ENCODE results near the gene USP53. TPM values are rescaled to one million over a fixed set of nuclear protein-coding genes. Genes with fewer than 3 reads are reported as not detected.

The USP53 gene
- total RNA-seq, 5 donors from 2014 or later (not counting 1 experiment from before 2014, with no cell fraction given): 17.3 to 26.4 (median 21.2) TPM

GRCh38 chr4:119299260-119299671 is 86.8 kb downstream of the USP53 start:
- Mint-ChIP-seq H3K9me3 (no peaks in the 10 kb centered on the region), H3K27me3 (no peaks in the 10 kb centered on the region), H3K4me3 (peak overlapping the region; percentile 93 to 99 (median 98)), H3K36me3 (peaks cover 16% of the 10 kb centered on the region), H3K4me1 (peaks cover 29 to 45% (median 38%) of the 10 kb centered on the region in 3 donors), H3K27ac (peak overlapping the region; percentile 96 to 97)
- peak in 4 of 35 experiments; percentile 0 to 32 (median 8) for DNase-seq
- CTCF ChIA-PET: interaction anchor here (0.6 to 1.7 kb wide), 10 partner anchors 8 to 528 kb away, joined by 3 to 7 read pairs (median 4); no protein-coding TSS in a partner anchor
- peak overlapping the region; percentile 82 for H3K27ac ChIP-seq (ENCODE audit: low read length)
- ATAC-seq (replicated peaks in 1 of 4): no peak
- H3K9me3 ChIP-seq: no peaks in the 10 kb centered on the region
- no peaks in the 10 kb centered on the region for H3K27me3 ChIP-seq (replicated peaks in 1 of 2; ENCODE audit: control insufficient read depth in 2 of 2, extremely low read depth in 1 of 2, insufficient read depth in 2 of 2, low read length in 1 of 2)
- H3K4me3 ChIP-seq (ENCODE audit: control insufficient read depth in 1 of 2, extremely low read depth in 1 of 2, low read length in 1 of 2): peak overlapping the region; percentile 68 to 97
- WGBS (ENCODE audit: insufficient coverage): 20% methylated on average over 1 of the region's 2 CpGs
- POLR2A ChIA-PET: interaction anchor here (0.6 to 1.7 kb wide), 5 partner anchors 8 to 614 kb away, joined by 3 to 6 read pairs (median 5); partner anchors contain the start of gene METTL14 (in 1 of the 2)
- H3K4me1 ChIP-seq (ENCODE audit: control insufficient read depth in 1 of 2, extremely low read depth in 1 of 2, insufficient read depth in 2 of 2, low read length in 2 of 2): peaks cover 13 to 14% of the 10 kb centered on the region in 2 experiments
- peaks cover 0 to 17% of the 10 kb centered on the region in 2 donors for H3K36me3 ChIP-seq (ENCODE audit: control insufficient read depth in 2 of 2, extremely low read depth in 1 of 2, insufficient read depth in 1 of 2, low read length in 1 of 2)

DNA sequence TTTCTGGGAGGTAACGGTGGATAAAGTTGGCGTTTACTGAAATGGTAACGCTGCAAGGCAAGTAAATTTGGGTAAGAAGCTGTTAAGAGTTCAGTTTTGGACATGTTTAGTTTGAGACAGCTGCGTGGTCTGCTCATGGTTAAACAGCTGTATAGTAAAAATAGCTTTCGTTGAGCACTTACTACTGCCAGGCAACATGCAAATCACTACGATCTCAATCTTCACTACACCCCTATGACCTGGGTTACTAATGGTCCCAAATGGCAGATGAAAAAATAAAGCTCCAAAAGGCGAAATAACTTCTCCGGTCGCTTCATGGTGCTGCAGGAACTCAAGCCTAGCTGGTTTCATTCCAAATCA is 87.2 kb downstream of the USP53 start:
- Histone ChIP-seq H3K4me3 (ENCODE audit: control insufficient read depth in 1 of 2, extremely low read depth in 1 of 2, low read length in 1 of 2) (peak overlapping the region; percentile 68 to 97), H3K27ac (ENCODE audit: low read length) (peak overlapping the region; percentile 82), H3K9me3 (no peaks in the 10 kb centered on the region), H3K27me3 (replicated peaks in 1 of 2; ENCODE audit: control insufficient read depth in 2 of 2, extremely low read depth in 1 of 2, insufficient read depth in 2 of 2, low read length in 1 of 2) (no peaks in the 10 kb centered on the region), H3K4me1 (ENCODE audit: control insufficient read depth in 1 of 2, extremely low read depth in 1 of 2, insufficient read depth in 2 of 2, low read length in 2 of 2) (peaks cover 13 to 14% of the 10 kb centered on the region in 2 experiments), H3K36me3 (ENCODE audit: control insufficient read depth in 2 of 2, extremely low read depth in 1 of 2, insufficient read depth in 1 of 2, low read length in 1 of 2) (peaks cover 0 to 17% of the 10 kb centered on the region in 2 donors)
- POLR2A ChIA-PET: interaction anchor here (0.6 to 1.7 kb wide), 7 partner anchors 8 to 614 kb away, joined by 3 to 10 read pairs (median 6); partner anchors contain the start of genes METTL14 (in 1 of the 2) and USP53 (in 1 of the 2)
- 0% methylated on average over 7 of the region's 9 CpGs for WGBS (ENCODE audit: insufficient coverage)
- CTCF ChIA-PET: interaction anchor here (0.6 to 1.7 kb wide), 14 partner anchors 9 to 529 kb away, joined by 3 to 7 read pairs (median 3); no protein-coding TSS in a partner anchor
- DNase-seq (peak in 1 of 35 experiments; percentile 0), ATAC-seq (replicated peaks in 1 of 4) (peak in 2 of 4 experiments; percentile 0 to 2)
- Mint-ChIP-seq H3K4me1 (peaks cover 29 to 45% (median 38%) of the 10 kb centered on the region in 3 donors), H3K27ac (peak overlapping the region; percentile 96 to 97), H3K9me3 (no peaks in the 10 kb centered on the region), H3K4me3 (peak overlapping the region; percentile 93 to 99 (median 98)), H3K27me3 (peaks cover 0 to 3% of the 10 kb centered on the region in 2 donors), H3K36me3 (peaks cover 16% of the 10 kb centered on the region)

DNA sequence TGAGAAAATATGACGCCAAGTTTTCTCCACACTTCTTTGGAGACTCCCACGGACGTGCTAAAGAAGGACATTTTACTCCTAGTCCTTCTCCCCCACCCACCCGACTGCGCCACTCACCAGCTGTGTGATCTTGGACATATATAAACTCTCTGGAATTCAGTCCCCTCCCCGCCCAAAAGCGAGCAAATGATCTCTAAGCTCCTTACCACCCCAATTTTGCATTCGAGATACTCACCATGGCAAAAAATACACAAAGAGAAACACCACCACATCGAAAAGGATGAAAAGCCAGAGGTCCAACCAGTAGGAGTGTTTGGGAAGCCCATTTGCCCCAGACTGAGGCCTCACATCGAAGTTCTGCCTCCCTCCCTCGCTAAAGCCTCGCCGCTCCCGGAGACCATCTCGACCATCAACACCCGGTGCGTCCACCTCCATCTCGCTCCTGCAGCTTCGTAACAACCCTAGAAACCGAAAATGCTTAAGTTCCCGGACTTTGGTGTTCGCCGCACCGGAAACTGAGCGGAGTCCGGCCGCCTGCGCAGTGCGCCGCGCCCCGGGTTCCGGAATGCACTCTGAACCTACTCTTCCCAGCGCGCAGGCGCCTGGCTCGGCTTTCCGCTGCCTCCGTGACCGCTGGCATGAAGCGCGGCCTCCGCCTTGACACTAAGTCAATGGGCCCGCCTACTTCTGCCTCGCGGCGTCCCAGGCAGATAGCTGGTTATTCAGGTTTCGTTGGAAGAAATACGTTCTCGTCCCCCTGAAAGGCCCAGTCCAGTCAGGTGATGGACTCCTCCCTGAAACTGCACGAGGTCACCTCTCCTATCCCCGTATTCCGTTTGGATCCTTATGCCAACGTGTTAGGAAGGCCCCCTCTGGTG is 87.8 kb downstream of the USP53 start:
- ChIA-PET POLR2A (interaction anchor here (0.6 to 1.7 kb wide), 7 partner anchors 9 to 615 kb away, joined by 4 to 10 read pairs (median 6); partner anchors contain the start of genes METTL14 (in 1 of the 2) and USP53 (in 1 of the 2)), CTCF (interaction anchor here (0.6 to 1.7 kb wide), 14 partner anchors 9 to 529 kb away, joined by 3 to 7 read pairs (median 3); no protein-coding TSS in a partner anchor)
- Histone ChIP-seq H3K27me3 (replicated peaks in 1 of 2; ENCODE audit: control insufficient read depth in 2 of 2, extremely low read depth in 1 of 2, insufficient read depth in 2 of 2, low read length in 1 of 2) (no peaks in the 10 kb centered on the region), H3K36me3 (ENCODE audit: control insufficient read depth in 2 of 2, extremely low read depth in 1 of 2, insufficient read depth in 1 of 2, low read length in 1 of 2) (peaks cover 0 to 17% of the 10 kb centered on the region in 2 donors), H3K9me3 (no peaks in the 10 kb centered on the region), H3K4me1 (ENCODE audit: control insufficient read depth in 1 of 2, extremely low read depth in 1 of 2, insufficient read depth in 2 of 2, low read length in 2 of 2) (peaks cover 13 to 14% of the 10 kb centered on the region in 2 experiments), H3K27ac (ENCODE audit: low read length) (peak overlapping the region; percentile 82), H3K4me3 (ENCODE audit: control insufficient read depth in 1 of 2, extremely low read depth in 1 of 2, low read length in 1 of 2) (peak overlapping the region; percentile 68 to 97)
- peak; percentile 79 to 93 (median 86) for DNase-seq
- ATAC-seq (replicated peaks in 1 of 4): peak; percentile 94 to 98 (median 98)
- under 1% methylated on average over 50 of the region's 54 CpGs for WGBS (ENCODE audit: insufficient coverage)
- Mint-ChIP-seq H3K4me3 (peak overlapping the region; percentile 93 to 99 (median 98)), H3K27ac (peak overlapping the region; percentile 96 to 97), H3K4me1 (peaks cover 29 to 45% (median 38%) of the 10 kb centered on the region in 3 donors), H3K36me3 (peaks cover 16% of the 10 kb centered on the region), H3K27me3 (peaks cover 0 to 7% of the 10 kb centered on the region in 2 donors), H3K9me3 (no peaks in the 10 kb centered on the region)

DNA sequence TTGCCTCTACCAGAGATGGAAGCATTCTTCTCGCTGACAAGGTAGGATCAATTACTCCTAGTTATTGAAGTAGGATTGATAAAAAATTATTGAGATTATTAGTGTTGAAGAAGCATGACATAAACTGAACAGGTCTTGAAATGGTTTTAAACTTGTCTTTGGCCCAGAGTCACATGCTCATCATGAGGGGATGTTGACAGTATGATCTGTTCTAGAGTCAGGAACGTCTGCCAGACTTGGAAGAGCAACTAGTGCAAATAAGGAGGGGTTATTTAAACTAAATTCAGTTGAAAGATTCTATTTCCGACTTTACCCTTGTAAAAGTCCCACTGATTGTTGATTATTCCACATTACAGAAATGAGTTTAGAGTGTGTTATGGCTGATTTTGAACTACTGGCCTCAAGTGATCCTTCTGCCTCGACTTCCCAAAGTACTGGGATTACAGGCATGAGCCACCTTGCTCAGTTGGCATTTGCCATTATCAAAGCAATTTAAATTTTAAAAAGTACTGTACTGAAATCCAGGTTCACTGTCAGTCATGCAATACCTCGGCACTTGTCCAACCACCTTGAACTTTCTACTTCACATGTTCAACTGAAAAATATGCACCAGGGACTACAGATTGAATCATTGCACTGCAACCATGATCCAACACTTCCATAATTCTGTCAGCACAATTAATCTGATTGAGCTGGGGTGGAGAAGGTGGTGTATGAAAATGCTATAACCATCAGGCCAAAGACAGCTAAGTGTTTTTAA is 89.7 kb downstream of the USP53 start:
- H3K36me3 ChIP-seq (ENCODE audit: control insufficient read depth in 2 of 2, extremely low read depth in 1 of 2, insufficient read depth in 1 of 2, low read length in 1 of 2): peaks cover 0 to 5% of the 10 kb centered on the region in 2 donors
- H3K27me3 Mint-ChIP-seq: peaks cover 0 to 7% of the 10 kb centered on the region in 2 donors
- no peaks in the 10 kb centered on the region for H3K27me3 ChIP-seq (replicated peaks in 1 of 2; ENCODE audit: control insufficient read depth in 2 of 2, extremely low read depth in 1 of 2, insufficient read depth in 2 of 2, low read length in 1 of 2)
- H3K9me3 Mint-ChIP-seq: no peaks in the 10 kb centered on the region
- POLR2A ChIA-PET: no interaction called here
- H3K36me3 Mint-ChIP-seq: peaks cover 7% of the 10 kb centered on the region
- H3K27ac ChIP-seq (ENCODE audit: low read length): no peak overlapping the region
- peak overlapping the region in 2 of 3 donors; percentile 31 to 98 for H3K4me3 Mint-ChIP-seq
- no peak overlapping the region for H3K27ac Mint-ChIP-seq
- no peak overlapping the region for H3K4me3 ChIP-seq (ENCODE audit: control insufficient read depth in 1 of 2, extremely low read depth in 1 of 2, low read length in 1 of 2)
- DNase-seq: no peak
- ATAC-seq (replicated peaks in 1 of 4): no peak
- H3K4me1 ChIP-seq (ENCODE audit: control insufficient read depth in 1 of 2, extremely low read depth in 1 of 2, insufficient read depth in 2 of 2, low read length in 2 of 2): peaks cover 13 to 14% of the 10 kb centered on the region in 2 experiments
- H3K4me1 Mint-ChIP-seq: peaks cover 26 to 47% (median 32%) of the 10 kb centered on the region in 3 donors
- WGBS (ENCODE audit: insufficient coverage): no CpG with 5 or more reads among the region's 5 CpGs
- no peaks in the 10 kb centered on the region for H3K9me3 ChIP-seq
- CTCF ChIA-PET: no interaction called here

DNA sequence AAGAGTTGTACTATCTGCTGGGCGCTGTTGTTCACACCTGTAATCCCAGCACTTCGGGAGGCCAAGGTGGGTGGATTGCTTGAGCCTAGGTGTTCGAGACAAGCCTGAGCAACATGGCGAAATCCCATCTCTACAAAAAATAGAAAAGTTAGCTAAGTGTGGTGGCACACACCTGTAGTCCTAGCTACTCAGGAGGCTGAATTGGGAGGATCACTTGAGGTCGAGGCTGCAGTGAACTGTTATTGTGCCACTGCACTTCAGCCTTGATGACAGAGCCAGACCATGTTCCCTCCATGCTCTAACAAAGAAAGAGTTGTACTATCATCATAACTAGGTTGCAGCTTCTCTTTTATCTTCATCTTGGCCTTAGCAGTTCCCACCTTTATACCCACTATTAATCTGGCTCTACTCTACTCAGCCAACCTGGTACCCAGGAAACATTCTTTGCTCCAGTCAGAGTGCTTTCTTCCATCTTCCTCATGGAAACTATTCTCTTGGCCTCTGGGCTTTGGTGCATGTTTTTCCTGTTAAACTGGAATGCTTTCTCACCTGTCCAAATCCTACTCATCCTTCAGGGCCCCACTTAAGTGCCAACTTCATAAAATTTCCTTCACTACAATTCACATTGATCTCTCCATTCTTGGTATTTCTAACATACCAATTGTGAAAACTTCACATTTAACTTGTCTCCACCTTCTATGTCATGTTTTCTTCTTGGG is 91.2 kb downstream of the USP53 start:
- H3K27ac Mint-ChIP-seq: no peak overlapping the region
- H3K4me3 Mint-ChIP-seq: no peak overlapping the region
- 83% methylated on average over 1 of the region's 5 CpGs for WGBS (ENCODE audit: insufficient coverage)
- CTCF ChIA-PET: no interaction called here
- DNase-seq (no peak), ATAC-seq (replicated peaks in 1 of 4) (no peak)
- H3K4me1 ChIP-seq (ENCODE audit: control insufficient read depth in 1 of 2, extremely low read depth in 1 of 2, insufficient read depth in 2 of 2, low read length in 2 of 2): peaks cover 7 to 13% of the 10 kb centered on the region in 2 experiments
- no peaks in the 10 kb centered on the region for H3K36me3 ChIP-seq (ENCODE audit: control insufficient read depth in 2 of 2, extremely low read depth in 1 of 2, insufficient read depth in 1 of 2, low read length in 1 of 2)
- H3K9me3 Mint-ChIP-seq: no peaks in the 10 kb centered on the region
- H3K4me3 ChIP-seq (ENCODE audit: control insufficient read depth in 1 of 2, extremely low read depth in 1 of 2, low read length in 1 of 2): no peak overlapping the region
- H3K27me3 ChIP-seq (replicated peaks in 1 of 2; ENCODE audit: control insufficient read depth in 2 of 2, extremely low read depth in 1 of 2, insufficient read depth in 2 of 2, low read length in 1 of 2): no peaks in the 10 kb centered on the region
- peaks cover 0 to 7% of the 10 kb centered on the region in 2 donors for H3K27me3 Mint-ChIP-seq
- H3K27ac ChIP-seq (ENCODE audit: low read length): no peak overlapping the region
- no peaks in the 10 kb centered on the region for H3K36me3 Mint-ChIP-seq
- POLR2A ChIA-PET: interaction anchor here in 1 of 2 donors (0.7 kb wide), 1 partner anchor 595 kb away, joined by 9 read pairs; no protein-coding TSS in a partner anchor
- peaks cover 17 to 36% (median 20%) of the 10 kb centered on the region in 3 donors for H3K4me1 Mint-ChIP-seq
- H3K9me3 ChIP-seq: no peaks in the 10 kb centered on the region

Data from T-cell (primary cell).